ENCODE results near the gene ZNF124.
A peak's percentile ranks its signal among the peaks of the same experiment; 100 is the strongest.

ZNF124 gene

DNA sequence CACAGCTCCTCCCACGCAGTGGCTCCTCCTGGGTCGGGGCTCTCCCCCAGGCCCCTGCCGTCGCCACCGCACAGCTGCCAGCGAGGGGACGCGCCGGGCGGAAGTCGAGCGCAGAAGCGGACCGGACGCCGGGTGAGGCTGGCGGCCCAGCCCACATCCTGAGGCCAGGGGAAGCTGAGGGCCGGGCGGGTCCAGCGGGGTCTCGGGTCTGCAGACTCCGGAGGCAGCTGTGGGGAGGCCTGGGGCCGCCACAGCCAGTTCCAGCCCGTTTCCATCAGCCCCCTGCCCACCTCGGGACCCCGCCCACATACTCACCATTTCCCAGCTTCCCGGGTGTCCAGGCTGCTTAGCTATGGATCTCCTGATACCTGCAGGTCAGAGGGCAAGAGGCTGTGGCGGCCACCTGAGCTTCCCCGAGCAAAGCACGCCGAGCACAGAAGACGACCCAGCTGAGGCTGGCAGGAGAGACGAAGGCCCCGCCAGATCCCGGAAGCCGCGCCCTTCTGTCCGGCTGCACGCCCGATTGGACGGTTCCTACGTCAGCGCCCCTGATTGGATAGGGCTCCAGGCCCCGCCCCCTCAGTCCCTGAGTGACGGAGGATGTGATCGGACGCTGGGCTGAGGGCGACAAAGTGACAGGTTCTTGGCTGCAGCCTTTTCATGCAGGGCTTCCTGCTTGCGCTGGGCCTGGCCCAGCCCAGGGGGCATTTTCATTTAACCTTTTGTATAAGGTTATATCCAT lies 38.7 kb upstream of the ZNF124 start:
- H3K4me3 ChIP-seq (ENCODE audit: insufficient read length, low read depth): peak overlapping the region; percentile 86
- DNase-seq (ENCODE audit: low read depth, low spot score): peak; percentile 98
- H3K9ac ChIP-seq (ENCODE audit: insufficient read length, low read depth): peak overlapping the region; percentile 90
- peaks cover 2% of the 10 kb centered on the region for H3K4me1 ChIP-seq (ENCODE audit: insufficient read depth, insufficient read length)
- no peaks in the 10 kb centered on the region for H3K27me3 ChIP-seq (ENCODE audit: insufficient read depth, insufficient read length)
- H3K9me3 ChIP-seq (ENCODE audit: insufficient read depth, low read length): no peaks in the 10 kb centered on the region
- TF ChIP-seq YY1 (IDR thresholded peaks at IDR 0.05; ENCODE audit: insufficient read depth, insufficient read length) (no peak), SUZ12 (IDR thresholded peaks at IDR 0.05; ENCODE audit: extremely low read depth, insufficient read depth, insufficient read length) (no peak), ZNF274 (IDR thresholded peaks at IDR 0.05; ENCODE audit: low read depth, low read length) (no peak)
- peaks cover 32% of the 10 kb centered on the region for H3K36me3 ChIP-seq (ENCODE audit: insufficient read depth, insufficient read length, low read length)

GRCh38 chr1:247210062-247210375 lies 38.2 kb upstream of the ZNF124 start:
- no peaks in the 10 kb centered on the region for H3K27me3 ChIP-seq (ENCODE audit: insufficient read depth, insufficient read length)
- H3K36me3 ChIP-seq (ENCODE audit: insufficient read depth, insufficient read length, low read length): peaks cover 32% of the 10 kb centered on the region
- no peaks in the 10 kb centered on the region for H3K9me3 ChIP-seq (ENCODE audit: insufficient read depth, low read length)
- peak overlapping the region; percentile 90 for H3K9ac ChIP-seq (ENCODE audit: insufficient read length, low read depth)
- peaks cover 2% of the 10 kb centered on the region for H3K4me1 ChIP-seq (ENCODE audit: insufficient read depth, insufficient read length)
- TF ChIP-seq YY1 (IDR thresholded peaks at IDR 0.05; ENCODE audit: insufficient read depth, insufficient read length): no peak
- TF ChIP-seq SUZ12 (IDR thresholded peaks at IDR 0.05; ENCODE audit: extremely low read depth, insufficient read depth, insufficient read length): no peak
- TF ChIP-seq ZNF274 (IDR thresholded peaks at IDR 0.05; ENCODE audit: low read depth, low read length): no peak
- no peak for DNase-seq (ENCODE audit: low read depth, low spot score)
- peak overlapping the region; percentile 86 for H3K4me3 ChIP-seq (ENCODE audit: insufficient read length, low read depth)

DNA sequence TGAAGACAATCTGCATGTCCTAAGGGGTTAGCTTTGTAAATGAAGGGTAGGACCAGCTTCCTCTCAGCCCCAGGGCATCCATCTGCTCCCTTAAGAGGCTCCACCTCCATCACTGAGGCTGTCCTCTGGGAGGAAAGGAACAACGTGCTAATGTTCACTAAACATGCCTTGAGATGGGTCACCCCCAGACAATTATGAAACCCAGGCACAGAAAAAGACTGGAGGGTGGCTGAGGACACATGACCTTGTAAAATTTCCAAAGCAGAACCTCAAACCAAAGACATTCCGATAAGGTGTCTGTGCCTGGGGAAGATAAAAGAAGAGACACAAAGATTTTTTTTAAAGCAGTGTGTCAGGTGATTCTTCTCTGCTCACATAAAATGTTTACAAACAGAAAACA lies 37.6 kb upstream of the ZNF124 start:
- Histone ChIP-seq H3K9ac (ENCODE audit: insufficient read length, low read depth) (peak overlapping the region; percentile 90), H3K4me3 (ENCODE audit: insufficient read length, low read depth) (peak overlapping the region; percentile 86), H3K4me1 (ENCODE audit: insufficient read depth, insufficient read length) (peaks cover 2% of the 10 kb centered on the region), H3K9me3 (ENCODE audit: insufficient read depth, low read length) (no peaks in the 10 kb centered on the region), H3K36me3 (ENCODE audit: insufficient read depth, insufficient read length, low read length) (peaks cover 32% of the 10 kb centered on the region), H3K27me3 (ENCODE audit: insufficient read depth, insufficient read length) (no peaks in the 10 kb centered on the region)
- DNase-seq (ENCODE audit: low read depth, low spot score): no peak
- TF ChIP-seq ZNF274 (IDR thresholded peaks at IDR 0.05; ENCODE audit: low read depth, low read length) (no peak), SUZ12 (IDR thresholded peaks at IDR 0.05; ENCODE audit: extremely low read depth, insufficient read depth, insufficient read length) (no peak), YY1 (IDR thresholded peaks at IDR 0.05; ENCODE audit: insufficient read depth, insufficient read length) (no peak)

GRCh38 chr1:247204177-247204647 lies 32.4 kb upstream of the ZNF124 start:
- Histone ChIP-seq H3K36me3 (ENCODE audit: insufficient read depth, insufficient read length, low read length) (peaks cover 62% of the 10 kb centered on the region), H3K9me3 (ENCODE audit: insufficient read depth, low read length) (no peaks in the 10 kb centered on the region)

GRCh38 chr1:247198781-247199180 lies 27.0 kb upstream of the ZNF124 start:
- DNase-seq (ENCODE audit: low read depth, low spot score): no peak
- no peaks in the 10 kb centered on the region for H3K27me3 ChIP-seq (ENCODE audit: insufficient read depth, insufficient read length)
- H3K36me3 ChIP-seq (ENCODE audit: insufficient read depth, insufficient read length, low read length): peaks cover 67% of the 10 kb centered on the region
- TF ChIP-seq ZNF274 (IDR thresholded peaks at IDR 0.05; ENCODE audit: low read depth, low read length): no peak
- no peak overlapping the region for H3K9ac ChIP-seq (ENCODE audit: insufficient read length, low read depth)
- H3K4me3 ChIP-seq (ENCODE audit: insufficient read length, low read depth): no peak overlapping the region
- H3K9me3 ChIP-seq (ENCODE audit: insufficient read depth, low read length): peaks cover 4% of the 10 kb centered on the region
- no peaks in the 10 kb centered on the region for H3K4me1 ChIP-seq (ENCODE audit: insufficient read depth, insufficient read length)

More at GRCh38 chr1:247204177-247204647, 32.4 kb upstream of the ZNF124 start:
- no peak overlapping the region for H3K4me3 ChIP-seq (ENCODE audit: insufficient read length, low read depth)
- no peaks in the 10 kb centered on the region for H3K27me3 ChIP-seq (ENCODE audit: insufficient read depth, insufficient read length)
- TF ChIP-seq YY1 (IDR thresholded peaks at IDR 0.05; ENCODE audit: insufficient read depth, insufficient read length): no peak
- TF ChIP-seq SUZ12 (IDR thresholded peaks at IDR 0.05; ENCODE audit: extremely low read depth, insufficient read depth, insufficient read length): no peak
- no peak for TF ChIP-seq ZNF274 (IDR thresholded peaks at IDR 0.05; ENCODE audit: low read depth, low read length)
- no peak for DNase-seq (ENCODE audit: low read depth, low spot score)
- H3K4me1 ChIP-seq (ENCODE audit: insufficient read depth, insufficient read length): no peaks in the 10 kb centered on the region
- H3K9ac ChIP-seq (ENCODE audit: insufficient read length, low read depth): no peak overlapping the region

GRCh38 chr1:247193958-247194357 lies 22.1 kb upstream of the ZNF124 start:
- no peak for DNase-seq (ENCODE audit: low read depth, low spot score)
- H3K4me1 ChIP-seq (ENCODE audit: insufficient read depth, insufficient read length): no peaks in the 10 kb centered on the region
- H3K4me3 ChIP-seq (ENCODE audit: insufficient read length, low read depth): no peak overlapping the region
- peaks cover 60% of the 10 kb centered on the region for H3K36me3 ChIP-seq (ENCODE audit: insufficient read depth, insufficient read length, low read length)
- H3K9me3 ChIP-seq (ENCODE audit: insufficient read depth, low read length): peaks cover 52% of the 10 kb centered on the region
- no peak for TF ChIP-seq ZNF274 (IDR thresholded peaks at IDR 0.05; ENCODE audit: low read depth, low read length)
- TF ChIP-seq SUZ12 (IDR thresholded peaks at IDR 0.05; ENCODE audit: extremely low read depth, insufficient read depth, insufficient read length): no peak
- no peak for TF ChIP-seq YY1 (IDR thresholded peaks at IDR 0.05; ENCODE audit: insufficient read depth, insufficient read length)
- H3K9ac ChIP-seq (ENCODE audit: insufficient read length, low read depth): no peak overlapping the region
- H3K27me3 ChIP-seq (ENCODE audit: insufficient read depth, insufficient read length): no peaks in the 10 kb centered on the region

- no peaks in the 10 kb centered on the region for H3K27me3 ChIP-seq (ENCODE audit: insufficient read depth, insufficient read length)
- no peak for DNase-seq (ENCODE audit: low read depth, low spot score)
- peaks cover 36% of the 10 kb centered on the region for H3K36me3 ChIP-seq (ENCODE audit: insufficient read depth, insufficient read length, low read length)
- TF ChIP-seq SUZ12 (IDR thresholded peaks at IDR 0.05; ENCODE audit: extremely low read depth, insufficient read depth, insufficient read length): no peak
- TF ChIP-seq YY1 (IDR thresholded peaks at IDR 0.05; ENCODE audit: insufficient read depth, insufficient read length): no peak
- peak; percentile 80 for TF ChIP-seq ZNF274 (IDR thresholded peaks at IDR 0.05; ENCODE audit: low read depth, low read length)
- no peak overlapping the region for H3K4me3 ChIP-seq (ENCODE audit: insufficient read length, low read depth)
- peaks cover 77% of the 10 kb centered on the region for H3K9me3 ChIP-seq (ENCODE audit: insufficient read depth, low read length)
- H3K9ac ChIP-seq (ENCODE audit: insufficient read length, low read depth): no peak overlapping the region
- no peaks in the 10 kb centered on the region for H3K4me1 ChIP-seq (ENCODE audit: insufficient read depth, insufficient read length)
These were observed 18.4 kb upstream of the ZNF124 start for GRCh38 chr1:247189981-247190798.

Measured in NT2/D1 (cell line).